ENCODE measurements around the gene KCNQ4.

DNA sequence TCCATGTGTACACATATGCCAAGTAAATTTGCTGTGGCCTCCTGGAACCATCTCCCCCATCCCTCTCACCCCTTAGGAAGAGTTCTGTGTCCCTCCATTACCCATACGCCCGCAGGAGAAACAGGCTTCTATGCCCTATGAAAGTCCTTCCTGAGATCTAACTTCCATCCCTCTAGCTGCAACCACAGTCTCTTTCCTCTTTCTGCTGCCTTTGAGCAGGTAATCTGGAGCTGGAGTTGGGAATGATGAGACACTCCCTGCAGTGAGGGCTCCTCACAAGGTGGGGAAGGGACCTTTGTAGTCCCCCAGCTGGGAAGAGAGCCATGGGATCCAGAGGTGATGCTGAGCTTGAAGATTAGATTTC is 2.0 kb upstream of the KCNQ4 start:
- TF ChIP-seq TAF1 (IDR thresholded peaks at IDR 0.05; ENCODE audit: low read depth, low read length), result no peak
- TF ChIP-seq POLR2AphosphoS5 (IDR thresholded peaks at IDR 0.05; ENCODE audit: low read depth, low read length), result no peak
